Kidney (tissue), 14 donors: ENCODE results near the gene ILF2. TPM values are rescaled to one million over a fixed set of nuclear protein-coding genes. Genes with fewer than 3 reads are reported as not detected.

Experiments
- DNase-seq, 5 donors: peaks; one replicate each; pipeline ENCODE4 v3.0.0-alpha.2; 2013 to 2020
- FAIRE-seq: peaks from 2 replicates; lab custom pipeline; 2012; peaks lifted over from hg19 to GRCh38; lab: Jason Lieb, UNC
- H3K27ac ChIP-seq, 2 donors: one replicate each; pipeline ENCODE4 v1.7.0; 2013; ENCODE audit warnings: low read depth in 2 of 2, low read length in 2 of 2, inconsistent platforms in 1 of 2
- H3K27me3 ChIP-seq: one replicate; pipeline ENCODE4 v1.7.1; 2013; ENCODE audit warnings: low read length, inconsistent platforms; ENCODE audit not compliant: control insufficient read depth, insufficient read depth
- H3K36me3 ChIP-seq, 3 donors: one replicate each; pipeline versions ENCODE4 v1.7.0 to v1.7.1; 2013; ENCODE audit warnings: low read length in 3 of 3, control low read depth in 1 of 3, inconsistent platforms in 1 of 3; ENCODE audit not compliant: insufficient read depth in 3 of 3, control insufficient read depth in 2 of 3
- H3K4me1 ChIP-seq, 3 donors: one replicate each; pipeline versions ENCODE4 v1.7.0 to v1.7.1; 2013; ENCODE audit warnings: low read length in 3 of 3, inconsistent platforms in 1 of 3, low read depth in 1 of 3; ENCODE audit not compliant: control insufficient read depth in 2 of 3, insufficient read depth in 2 of 3
- H3K4me3 ChIP-seq, 3 donors: one replicate each; pipeline versions ENCODE4 v1.7.0 to v1.8.1; 2013; ENCODE audit warnings: low read length in 3 of 3, control low read depth in 1 of 3, inconsistent platforms in 1 of 3
- H3K9ac ChIP-seq, 3 donors: one replicate each; pipeline versions ENCODE4 v1.7.0 to v1.7.1; 2013; ENCODE audit warnings: low read length in 3 of 3, control low read depth in 1 of 3, inconsistent platforms in 1 of 3
- H3K9me3 ChIP-seq, 3 donors: one replicate each; pipeline versions ENCODE4 v1.7.0 to v1.7.1; 2013; ENCODE audit warnings: low read length in 3 of 3, control low read depth in 1 of 3, inconsistent platforms in 1 of 3; ENCODE audit not compliant: control insufficient read depth in 2 of 3, insufficient read depth in 1 of 3
- CTCF ChIP-seq: IDR thresholded peaks from 3 replicates; pipeline ENCODE4 v1.5.1; 2012; ENCODE audit warnings: mild to moderate bottlenecking, moderate library complexity, borderline replicate concordance; ENCODE audit not compliant: insufficient read depth; ENCODE audit errors: extremely low read depth
- intact Hi-C: fragments of 100-400 bp; cut with DNase I; formaldehyde crosslinking; loops from one replicate; pipeline ENCODE4 v1.11.1; 2022
- polyA plus RNA-seq: library from polyadenylated mRNA; stranded (reverse); fragments of 350-450 nt; fragmentation: Illumina TruSeq; extraction: RNeasy Lipid Tissue Mini Kit (QIAGEN cat#74804); gene quantifications from one replicate; pipeline ENCODE4 v1.2.3, GENCODE V29; 2014; ENCODE audit warnings: low read depth, low replicate concordance; ENCODE audit not compliant: insufficient read depth
- total RNA-seq: library from RNA; stranded (reverse); fragmentation: NEBNext Ultra II Directional; extraction: Animal tissue kit (Norgen Biotek cat#: 25700); gene quantifications from one replicate; pipeline ENCODE4 v1.2.1, GENCODE V29; 2021
- donor health status: control.
- donor health status: control.
- donor health status: control.
- donor health status: control.
- donor health status: control.
- donor health status: DM: yes; HTN: yes; CAD: no.
- donor health status: Normal renal cell carcinoma (clear cell type).

The ILF2 gene
- total and polyA plus RNA-seq, 2 donors from 2014 or later, result 110 to 197 TPM

- H3K4me3 ChIP-seq, result peak overlapping the region; percentile 63 to 84 (median 68)
- no peaks in the 10 kb centered on the region for H3K9me3 ChIP-seq
- FAIRE-seq (no peak), DNase-seq (peak in 1 of 5 donors; percentile 18)
- TF ChIP-seq CTCF, result no peak
- intact Hi-C loops, result no loop called here
- H3K9ac ChIP-seq, result peak overlapping the region; percentile 49 to 91 (median 71)
- H3K27me3 ChIP-seq, result no peaks in the 10 kb centered on the region
- peaks cover 0 to 4% (median 0%) of the 10 kb centered on the region in 3 donors for H3K36me3 ChIP-seq
- peaks cover 0 to 37% (median 21%) of the 10 kb centered on the region in 3 donors for H3K4me1 ChIP-seq
- peak overlapping the region; percentile 89 for H3K27ac ChIP-seq
These were observed 44.3 kb downstream of the ILF2 start for GRCh38 chr1:153626477-153626903.

DNA sequence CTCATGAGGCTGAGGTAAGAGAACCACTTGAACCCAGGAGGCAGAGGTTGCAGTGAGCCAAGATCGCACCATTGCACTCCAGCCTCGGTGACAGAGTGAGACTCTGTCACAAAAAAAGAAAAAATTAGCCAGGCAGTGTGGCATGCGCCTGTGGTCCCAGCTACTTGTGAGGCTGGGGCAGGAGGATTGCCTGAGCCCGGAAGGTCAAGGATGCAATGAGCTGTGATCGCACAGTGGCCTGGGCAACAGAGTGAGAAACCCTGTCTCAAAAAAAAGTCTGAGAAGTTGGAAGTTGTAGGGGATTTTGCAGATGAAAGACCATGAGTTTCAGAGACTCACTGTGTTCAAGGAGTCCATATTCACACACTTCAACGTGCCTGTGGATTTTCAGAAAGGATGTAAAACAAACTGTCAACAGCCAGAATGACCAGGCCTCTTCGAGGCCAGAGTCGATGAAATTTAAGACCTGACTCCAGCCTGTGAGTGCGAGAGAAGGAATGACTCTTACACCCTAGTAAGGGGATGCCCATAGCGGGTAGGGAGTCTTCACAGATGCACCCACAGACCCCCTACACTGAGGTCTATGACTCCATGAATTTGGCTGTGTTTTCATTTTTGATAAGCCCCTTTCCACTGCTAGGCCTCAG is 45.7 kb downstream of the ILF2 start:
- H3K9me3 ChIP-seq, result no peaks in the 10 kb centered on the region
- no peak overlapping the region for H3K9ac ChIP-seq
- intact Hi-C loops, result no loop called here
- H3K36me3 ChIP-seq, result peaks cover 0 to 4% (median 0%) of the 10 kb centered on the region in 3 donors
- no peaks in the 10 kb centered on the region for H3K27me3 ChIP-seq
- DNase-seq, result peak in 1 of 5 donors; percentile 15
- TF ChIP-seq CTCF, result no peak
- FAIRE-seq, result no peak
- H3K4me3 ChIP-seq, result no peak overlapping the region
- H3K4me1 ChIP-seq, result peaks cover 0 to 25% (median 18%) of the 10 kb centered on the region in 3 donors
- H3K27ac ChIP-seq, result no peak overlapping the region

GRCh38 chr1:153623101-153623500 is 47.7 kb downstream of the ILF2 start:
- DNase-seq (peak in 1 of 5 donors; percentile 25), FAIRE-seq (no peak)
- intact Hi-C loops, result no loop called here
- Histone ChIP-seq H3K4me3 (no peak overlapping the region), H3K36me3 (peaks cover 0 to 4% (median 0%) of the 10 kb centered on the region in 3 donors), H3K9me3 (no peaks in the 10 kb centered on the region), H3K27ac (no peak overlapping the region), H3K27me3 (no peaks in the 10 kb centered on the region), H3K4me1 (peaks cover 0 to 25% (median 18%) of the 10 kb centered on the region in 3 donors), H3K9ac (no peak overlapping the region)
- no peak for TF ChIP-seq CTCF
